Measurements from ENCODE around the gene PCDHGA3.

The PCDHGA3 gene

DNA sequence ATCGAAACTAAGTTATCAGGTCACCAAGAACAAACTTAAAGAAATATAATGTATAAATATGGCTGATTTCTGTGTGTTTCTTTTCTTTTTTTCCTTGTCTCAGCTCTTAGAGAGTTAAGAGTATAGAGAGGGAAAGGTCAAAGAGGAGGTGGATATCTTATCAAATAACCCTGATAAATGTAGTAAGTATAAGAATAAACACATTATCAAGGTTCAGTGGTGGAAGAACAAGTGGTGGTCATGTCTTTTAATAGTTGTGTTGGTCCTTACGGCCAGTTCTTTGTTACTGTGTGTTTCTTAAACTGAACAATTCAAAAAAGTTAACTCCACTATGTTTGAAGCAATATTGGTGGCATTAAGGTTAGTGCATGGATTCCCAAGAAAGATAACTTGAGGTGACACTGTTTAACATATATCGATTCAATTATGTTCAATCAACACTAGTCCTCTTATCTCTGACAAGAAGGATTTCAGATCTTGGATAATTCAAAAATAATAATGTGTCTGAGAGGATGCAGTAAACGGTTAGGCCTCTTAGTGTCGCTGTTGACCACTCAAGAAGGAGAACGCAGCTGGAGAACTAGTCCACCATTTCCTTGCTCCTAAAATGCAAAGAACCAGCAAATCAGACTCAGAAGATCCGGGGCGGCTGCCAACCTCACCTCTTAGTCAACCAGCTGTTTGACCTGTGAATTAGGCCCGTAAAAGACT lies at the start of gene PCDHGA3:
Gene PCDHGA3, plus strand, starts transcription at position 588 of the 711 bp plus-strand sequence. CDS start 205 bp downstream, outside the sequence.
- no peak within 1 kb of the TSS for H2AFZ ChIP-seq (ENCODE audit: low read depth, low read length)
- no peaks in the 10 kb centered on the region for H4K20me1 ChIP-seq (ENCODE audit: insufficient read depth, low read length)
- TF ChIP-seq, protein P1, sequence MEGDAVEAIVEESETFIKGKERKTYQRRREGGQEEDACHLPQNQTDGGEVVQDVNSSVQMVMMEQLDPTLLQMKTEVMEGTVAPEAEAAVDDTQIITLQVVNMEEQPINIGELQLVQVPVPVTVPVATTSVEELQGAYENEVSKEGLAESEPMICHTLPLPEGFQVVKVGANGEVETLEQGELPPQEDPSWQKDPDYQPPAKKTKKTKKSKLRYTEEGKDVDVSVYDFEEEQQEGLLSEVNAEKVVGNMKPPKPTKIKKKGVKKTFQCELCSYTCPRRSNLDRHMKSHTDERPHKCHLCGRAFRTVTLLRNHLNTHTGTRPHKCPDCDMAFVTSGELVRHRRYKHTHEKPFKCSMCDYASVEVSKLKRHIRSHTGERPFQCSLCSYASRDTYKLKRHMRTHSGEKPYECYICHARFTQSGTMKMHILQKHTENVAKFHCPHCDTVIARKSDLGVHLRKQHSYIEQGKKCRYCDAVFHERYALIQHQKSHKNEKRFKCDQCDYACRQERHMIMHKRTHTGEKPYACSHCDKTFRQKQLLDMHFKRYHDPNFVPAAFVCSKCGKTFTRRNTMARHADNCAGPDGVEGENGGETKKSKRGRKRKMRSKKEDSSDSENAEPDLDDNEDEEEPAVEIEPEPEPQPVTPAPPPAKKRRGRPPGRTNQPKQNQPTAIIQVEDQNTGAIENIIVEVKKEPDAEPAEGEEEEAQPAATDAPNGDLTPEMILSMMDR (IDR thresholded peaks at IDR 0.05; ENCODE audit: low read depth, low read length): no peak
- H3K79me2 ChIP-seq (ENCODE audit: low read length): no peaks in the 10 kb centered on the region
- H3K9ac ChIP-seq (ENCODE audit: low read length): no peak within 1 kb of the TSS
- no peak within 1 kb of the TSS for H3K4me3 ChIP-seq (ENCODE audit: low read length)
- H3K4me1 ChIP-seq (ENCODE audit: low read length): no peaks in the 10 kb centered on the region
- no peak within 1 kb of the TSS for H3K4me2 ChIP-seq (ENCODE audit: low read length)
- H3K27me3 ChIP-seq (ENCODE audit: low read depth, low read length): no peaks in the 10 kb centered on the region
- no peaks in the 10 kb centered on the region for H3K9me3 ChIP-seq (ENCODE audit: insufficient read depth, low read length)
- H3K36me3 ChIP-seq (replicated peaks; ENCODE audit: low read depth, low read length): no peaks in the 10 kb centered on the region
- no peak within 1 kb of the TSS for H3K27ac ChIP-seq (ENCODE audit: low read length)

DNA sequence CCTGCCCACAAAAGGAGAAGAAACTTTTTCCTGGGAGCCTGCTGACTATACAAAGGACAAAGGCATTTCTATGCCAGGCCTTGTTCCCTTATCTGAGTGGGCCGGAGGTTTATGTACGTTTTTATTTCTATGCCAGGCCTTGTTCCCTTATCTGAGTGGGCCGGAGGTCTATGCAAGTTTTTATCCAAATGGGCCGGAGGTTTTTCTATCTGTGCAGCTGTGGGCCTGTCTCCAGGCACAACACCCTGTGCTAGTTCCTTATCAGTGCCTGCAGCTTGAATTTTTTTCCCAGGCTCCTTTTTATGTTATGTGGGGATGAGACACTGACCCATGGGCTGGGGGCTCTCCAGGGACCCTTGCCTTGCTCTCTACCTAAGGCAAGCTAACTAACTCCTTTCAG lies 45.3 kb upstream of the PCDHGA3 start:
- Histone ChIP-seq H3K4me1 (ENCODE audit: low read length) (no peaks in the 10 kb centered on the region), H3K36me3 (replicated peaks; ENCODE audit: low read depth, low read length) (no peaks in the 10 kb centered on the region), H3K79me2 (ENCODE audit: low read length) (no peaks in the 10 kb centered on the region), H3K4me2 (ENCODE audit: low read length) (no peak overlapping the region), H3K9ac (ENCODE audit: low read length) (no peak overlapping the region), H4K20me1 (ENCODE audit: insufficient read depth, low read length) (no peaks in the 10 kb centered on the region), H3K27ac (ENCODE audit: low read length) (no peak overlapping the region), H3K4me3 (ENCODE audit: low read length) (no peak overlapping the region), H2AFZ (ENCODE audit: low read depth, low read length) (no peak overlapping the region), H3K9me3 (ENCODE audit: insufficient read depth, low read length) (no peaks in the 10 kb centered on the region), H3K27me3 (ENCODE audit: low read depth, low read length) (no peaks in the 10 kb centered on the region)
- TF ChIP-seq, protein P1 (IDR thresholded peaks at IDR 0.05; ENCODE audit: low read depth, low read length): no peak
- no peak for TF ChIP-seq EZH2phosphoT487 (IDR thresholded peaks at IDR 0.05; ENCODE audit: low read depth)

DNA sequence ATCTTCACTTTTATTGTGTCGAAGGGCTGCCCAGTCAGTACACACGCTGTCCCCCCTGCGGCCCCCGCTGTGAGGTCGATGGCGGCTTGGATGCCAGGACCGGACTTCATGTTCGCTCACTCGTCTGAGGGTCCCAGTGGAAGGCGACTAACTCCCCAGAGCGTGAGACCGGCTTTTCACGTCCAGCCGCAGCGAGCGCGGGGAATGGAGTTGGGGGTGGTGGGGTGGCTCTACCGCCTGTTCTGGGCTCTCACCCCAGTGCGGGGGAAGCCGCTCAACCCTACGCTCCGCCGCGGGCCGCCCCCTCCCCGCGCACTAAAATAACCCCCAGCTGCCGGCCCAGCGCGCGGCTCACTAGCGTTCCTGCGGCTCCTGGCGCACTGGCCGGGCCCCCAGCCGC lies 39.9 kb upstream of the PCDHGA3 start, which contains the start of gene SLC25A2:
Gene SLC25A2, minus strand, starts transcription at position 294 of the 400 bp plus-strand sequence. Its CDS starts 184 bp downstream, at position 110.
- Histone ChIP-seq H3K4me2 (ENCODE audit: low read length) (no peak within 1 kb of the TSS), H3K27me3 (ENCODE audit: low read depth, low read length) (no peaks in the 10 kb centered on the region), H3K27ac (ENCODE audit: low read length) (no peak within 1 kb of the TSS), H3K4me3 (ENCODE audit: low read length) (no peak within 1 kb of the TSS), H3K79me2 (ENCODE audit: low read length) (no peaks in the 10 kb centered on the region), H4K20me1 (ENCODE audit: insufficient read depth, low read length) (no peaks in the 10 kb centered on the region), H3K9ac (ENCODE audit: low read length) (no peak within 1 kb of the TSS), H3K4me1 (ENCODE audit: low read length) (no peaks in the 10 kb centered on the region), H2AFZ (ENCODE audit: low read depth, low read length) (no peak within 1 kb of the TSS), H3K9me3 (ENCODE audit: insufficient read depth, low read length) (no peaks in the 10 kb centered on the region), H3K36me3 (replicated peaks; ENCODE audit: low read depth, low read length) (no peaks in the 10 kb centered on the region)
- TF ChIP-seq, protein P1 (IDR thresholded peaks at IDR 0.05; ENCODE audit: low read depth, low read length): no peak
- TF ChIP-seq EZH2phosphoT487 (IDR thresholded peaks at IDR 0.05; ENCODE audit: low read depth): no peak

DNA sequence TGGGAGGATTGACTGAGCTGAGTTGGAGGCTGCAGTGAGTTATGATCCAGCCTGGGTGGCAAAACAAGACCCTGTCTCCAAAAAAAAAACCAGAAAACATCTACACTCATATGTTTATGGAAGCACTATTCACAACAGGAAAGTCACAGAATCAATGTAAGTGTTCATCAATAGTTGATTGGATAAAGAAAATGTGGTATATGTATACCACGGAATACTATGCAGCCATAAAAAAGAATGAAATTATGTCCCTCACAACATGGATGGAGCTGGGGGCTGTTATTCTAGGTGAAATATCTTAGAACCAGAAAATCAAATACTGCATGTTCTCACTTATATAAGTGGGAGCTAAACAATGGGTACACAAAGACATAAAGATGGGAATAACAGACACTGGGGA lies 37.0 kb upstream of the PCDHGA3 start:
- TF ChIP-seq, protein P1 (IDR thresholded peaks at IDR 0.05; ENCODE audit: low read depth, low read length): no peak
- TF ChIP-seq EZH2phosphoT487 (IDR thresholded peaks at IDR 0.05; ENCODE audit: low read depth): no peak
- Histone ChIP-seq H3K4me2 (ENCODE audit: low read length) (no peak overlapping the region), H3K36me3 (replicated peaks; ENCODE audit: low read depth, low read length) (no peaks in the 10 kb centered on the region), H3K4me1 (ENCODE audit: low read length) (no peaks in the 10 kb centered on the region), H2AFZ (ENCODE audit: low read depth, low read length) (no peak overlapping the region), H3K4me3 (ENCODE audit: low read length) (no peak overlapping the region), H3K79me2 (ENCODE audit: low read length) (no peaks in the 10 kb centered on the region), H3K27ac (ENCODE audit: low read length) (no peak overlapping the region), H3K9me3 (ENCODE audit: insufficient read depth, low read length) (no peaks in the 10 kb centered on the region), H3K27me3 (ENCODE audit: low read depth, low read length) (no peaks in the 10 kb centered on the region), H3K9ac (ENCODE audit: low read length) (no peak overlapping the region), H4K20me1 (ENCODE audit: insufficient read depth, low read length) (no peaks in the 10 kb centered on the region)

All from OCI-LY3 (cell line).